HEK293 (cell line): ENCODE data around the gene DBH.

Source experiments
- CTCF ChIA-PET: fragments of 350-600 bp; formaldehyde crosslinking; extraction: SDS; loops from one replicate; lab custom pipeline; 2021; ENCODE audit warnings: antibody characterized with exemption; lab: Yijun Ruan, JAX
- POLR2A ChIA-PET: fragments of 300-600 bp; formaldehyde crosslinking; extraction: SDS; loops from one replicate; lab custom pipeline; 2020; ENCODE audit warnings: antibody characterized with exemption, inconsistent platforms; lab: Yijun Ruan, JAX
- H3K27ac ChIP-seq: fragments of 200-500 bp; sonication (Bioruptor generic); 2 replicates; pipeline ENCODE4 v1.5.1; 2014; ENCODE audit warnings: low read depth, low read length, control low read depth, inconsistent platforms; ENCODE audit errors: extremely low read depth
- H3K36me3 ChIP-seq, 2 experiments: fragments of 200-500 bp in 1 of 2; sonication (Bioruptor generic) in 1 of 2; 1 replicate in 1 of 2; 2 replicates in 1 of 2; pipeline ENCODE4 v1.5.1; 2014 to 2017; ENCODE audit warnings: inconsistent platforms in 2 of 2, low read length in 2 of 2; ENCODE audit not compliant: control insufficient read depth in 2 of 2, insufficient read depth in 1 of 2
- H3K4me1 ChIP-seq: fragments of 200-500 bp; sonication (Bioruptor generic); 2 replicates; pipeline ENCODE4 v1.5.1; 2014; ENCODE audit warnings: mild to moderate bottlenecking, low read length, inconsistent platforms; ENCODE audit not compliant: control insufficient read depth, insufficient read depth
- H3K4me3 ChIP-seq: 2 replicates; pipeline ENCODE4 v1.5.1; 2011; ENCODE audit warnings: low read depth, mild to moderate bottlenecking, control low read depth, low read length, moderate library complexity
- H3K9me3 ChIP-seq: fragments of 200-500 bp; sonication (Bioruptor generic); 2 replicates; pipeline ENCODE4 v1.5.1; 2014; ENCODE audit warnings: low read depth, low read length, inconsistent platforms; ENCODE audit not compliant: control insufficient read depth, insufficient read depth
- BCL11B ChIP-seq: fragments of 450-650 bp; formaldehyde crosslinking; IDR thresholded peaks from 2 replicates; pipeline ENCODE4 v1.5.1; 2016; ENCODE audit warnings: low read depth, missing biosample characterization, missing genetic modification characterization
- FEZF1 ChIP-seq: fragments of 450-650 bp; formaldehyde crosslinking; IDR thresholded peaks from 2 replicates; pipeline ENCODE4 v1.5.1; 2016; ENCODE audit warnings: missing biosample characterization, missing genetic modification characterization
- GFI1B ChIP-seq: fragments of 450-650 bp; formaldehyde crosslinking; IDR thresholded peaks from 2 replicates; pipeline ENCODE4 v1.5.1; 2016; ENCODE audit warnings: missing biosample characterization, missing genetic modification characterization
- GLIS2 ChIP-seq: fragments of 450-650 bp; formaldehyde crosslinking; IDR thresholded peaks from 2 replicates; pipeline ENCODE4 v1.5.1; 2016; ENCODE audit warnings: missing biosample characterization, missing genetic modification characterization
- HOXD13 ChIP-seq: sonication (generic); formaldehyde crosslinking; IDR thresholded peaks from 2 replicates; pipeline ENCODE4 v1.8.0; 2022; ENCODE audit warnings: missing genetic modification reagents, borderline replicate concordance
- OVOL3 ChIP-seq: fragments of 450-650 bp; formaldehyde crosslinking; IDR thresholded peaks from 2 replicates; pipeline ENCODE4 v1.5.1; 2016; ENCODE audit warnings: missing biosample characterization, missing genetic modification characterization
- ZBTB1 ChIP-seq: fragments of 450-650 bp; formaldehyde crosslinking; IDR thresholded peaks from 2 replicates; pipeline ENCODE4 v1.5.1; 2016; ENCODE audit warnings: missing biosample characterization, missing genetic modification characterization
- ZEB2 ChIP-seq: fragments of 450-650 bp; formaldehyde crosslinking; IDR thresholded peaks from 2 replicates; pipeline ENCODE4 v1.5.1; 2016; ENCODE audit warnings: missing biosample characterization, missing genetic modification characterization
- ZFP3 ChIP-seq: fragments of 450-650 bp; formaldehyde crosslinking; IDR thresholded peaks from 2 replicates; pipeline ENCODE4 v1.5.1; 2016; ENCODE audit warnings: low read depth, missing biosample characterization, missing genetic modification characterization
- ZNF132 ChIP-seq: fragments of 450-650 bp; formaldehyde crosslinking; IDR thresholded peaks from 2 replicates; pipeline ENCODE4 v1.5.1; 2017; ENCODE audit warnings: missing biosample characterization, missing genetic modification characterization, borderline replicate concordance
- ZNF19 ChIP-seq: fragments of 450-650 bp; formaldehyde crosslinking; IDR thresholded peaks from 2 replicates; pipeline ENCODE4; 2016; ENCODE audit warnings: missing biosample characterization, missing genetic modification characterization, low read depth
- ZNF2 ChIP-seq: fragments of 450-650 bp; formaldehyde crosslinking; IDR thresholded peaks from 2 replicates; pipeline ENCODE4 v1.5.1; 2016; ENCODE audit warnings: missing biosample characterization, missing genetic modification characterization
- ZNF23 ChIP-seq: fragments of 450-650 bp; formaldehyde crosslinking; IDR thresholded peaks from 2 replicates; pipeline ENCODE4 v1.5.1; 2016; ENCODE audit warnings: missing biosample characterization, missing genetic modification characterization, borderline replicate concordance
- ZNF433 ChIP-seq: fragments of 450-650 bp; formaldehyde crosslinking; IDR thresholded peaks from 2 replicates; pipeline ENCODE4 v1.5.1; 2016; ENCODE audit warnings: missing biosample characterization, missing genetic modification characterization, low read depth
- ZNF521 ChIP-seq: fragments of 450-650 bp; formaldehyde crosslinking; IDR thresholded peaks from 2 replicates; pipeline ENCODE4 v1.5.1; 2017; ENCODE audit warnings: missing biosample characterization, mild to moderate bottlenecking, missing genetic modification characterization
- ZNF544 ChIP-seq: fragments of 450-650 bp; formaldehyde crosslinking; IDR thresholded peaks from 2 replicates; pipeline ENCODE4 v1.5.0; 2017; ENCODE audit warnings: missing biosample characterization, missing genetic modification characterization
- ZNF548 ChIP-seq: fragments of 450-650 bp; formaldehyde crosslinking; IDR thresholded peaks from 2 replicates; pipeline ENCODE4 v1.5.1; 2016; ENCODE audit warnings: missing biosample characterization, missing genetic modification characterization
- ZNF610 ChIP-seq: fragments of 450-650 bp; formaldehyde crosslinking; IDR thresholded peaks from 2 replicates; pipeline ENCODE4 v1.5.1; 2016; ENCODE audit warnings: missing biosample characterization, missing genetic modification characterization, borderline replicate concordance
- ZNF776 ChIP-seq: fragments of 450-650 bp; formaldehyde crosslinking; IDR thresholded peaks from 2 replicates; pipeline ENCODE4 v1.5.0; 2017; ENCODE audit warnings: missing biosample characterization, missing genetic modification characterization, borderline replicate concordance
- ZNF791 ChIP-seq: fragments of 450-650 bp; formaldehyde crosslinking; IDR thresholded peaks from 2 replicates; pipeline ENCODE4 v1.5.1; 2016; ENCODE audit warnings: missing biosample characterization, missing genetic modification characterization
- ZNF830 ChIP-seq: fragments of 450-650 bp; IDR thresholded peaks from 2 replicates; pipeline ENCODE4 v1.5.0; 2018; ENCODE audit warnings: missing biosample characterization, missing genetic modification characterization, low read depth, mild to moderate bottlenecking, moderate library complexity
- ZSCAN23 ChIP-seq: fragments of 450-650 bp; formaldehyde crosslinking; IDR thresholded peaks from 2 replicates; pipeline ENCODE4 v1.5.1; 2016; ENCODE audit warnings: missing biosample characterization, missing genetic modification characterization
- TF ChIP-seq, protein P1 (sequence below): fragments of 450-650 bp; formaldehyde crosslinking; IDR thresholded peaks from 2 replicates; pipeline ENCODE4; 2016; ENCODE audit warnings: missing biosample characterization, missing genetic modification characterization
- TF ChIP-seq, protein P2 (sequence below): fragments of 450-650 bp; formaldehyde crosslinking; IDR thresholded peaks from 2 replicates; pipeline ENCODE4 v1.5.1; 2016; ENCODE audit warnings: missing biosample characterization, missing genetic modification characterization
- TF ChIP-seq, protein P3 (sequence below): fragments of 450-650 bp; formaldehyde crosslinking; IDR thresholded peaks from 2 replicates; pipeline ENCODE4 v1.5.1; 2016; ENCODE audit warnings: missing biosample characterization, missing genetic modification characterization
- TF ChIP-seq, protein P4 (sequence below): fragments of 450-650 bp; formaldehyde crosslinking; IDR thresholded peaks from 2 replicates; pipeline ENCODE4 v1.5.1; 2016; ENCODE audit warnings: missing biosample characterization, missing genetic modification characterization
- TF ChIP-seq, protein P5 (sequence below): fragments of 450-650 bp; formaldehyde crosslinking; IDR thresholded peaks from 2 replicates; pipeline ENCODE4 v1.5.1; 2016; ENCODE audit warnings: missing biosample characterization, missing genetic modification characterization
- TF ChIP-seq, protein P6 (sequence below): fragments of 450-650 bp; formaldehyde crosslinking; IDR thresholded peaks from 2 replicates; pipeline ENCODE4 v1.5.1; 2016; ENCODE audit warnings: missing biosample characterization, missing genetic modification characterization

Gene DBH

DNA sequence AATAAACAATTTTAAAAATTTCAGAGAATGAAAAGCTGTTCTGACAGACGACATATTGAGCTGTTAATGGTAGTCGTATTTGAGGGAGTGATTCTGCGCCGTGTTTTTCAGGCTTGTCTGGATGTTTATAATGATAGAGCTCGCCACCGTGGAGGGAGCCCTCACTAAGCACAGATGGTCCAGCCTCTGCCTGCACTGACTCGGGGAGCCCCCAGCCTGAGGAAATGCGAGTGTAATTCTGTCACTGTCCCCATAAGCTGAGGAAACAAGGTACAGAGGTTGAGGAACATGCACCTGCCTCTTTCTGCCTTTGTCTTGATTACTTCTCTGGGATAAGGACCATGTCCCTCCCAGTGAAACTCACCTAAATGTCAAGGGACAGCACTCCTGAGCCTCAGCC lies 7.4 kb upstream of the DBH start:
- ChIA-PET POLR2A (no interaction called here), CTCF (no interaction called here)
- H3K4me1 ChIP-seq: no peaks in the 10 kb centered on the region

DNA sequence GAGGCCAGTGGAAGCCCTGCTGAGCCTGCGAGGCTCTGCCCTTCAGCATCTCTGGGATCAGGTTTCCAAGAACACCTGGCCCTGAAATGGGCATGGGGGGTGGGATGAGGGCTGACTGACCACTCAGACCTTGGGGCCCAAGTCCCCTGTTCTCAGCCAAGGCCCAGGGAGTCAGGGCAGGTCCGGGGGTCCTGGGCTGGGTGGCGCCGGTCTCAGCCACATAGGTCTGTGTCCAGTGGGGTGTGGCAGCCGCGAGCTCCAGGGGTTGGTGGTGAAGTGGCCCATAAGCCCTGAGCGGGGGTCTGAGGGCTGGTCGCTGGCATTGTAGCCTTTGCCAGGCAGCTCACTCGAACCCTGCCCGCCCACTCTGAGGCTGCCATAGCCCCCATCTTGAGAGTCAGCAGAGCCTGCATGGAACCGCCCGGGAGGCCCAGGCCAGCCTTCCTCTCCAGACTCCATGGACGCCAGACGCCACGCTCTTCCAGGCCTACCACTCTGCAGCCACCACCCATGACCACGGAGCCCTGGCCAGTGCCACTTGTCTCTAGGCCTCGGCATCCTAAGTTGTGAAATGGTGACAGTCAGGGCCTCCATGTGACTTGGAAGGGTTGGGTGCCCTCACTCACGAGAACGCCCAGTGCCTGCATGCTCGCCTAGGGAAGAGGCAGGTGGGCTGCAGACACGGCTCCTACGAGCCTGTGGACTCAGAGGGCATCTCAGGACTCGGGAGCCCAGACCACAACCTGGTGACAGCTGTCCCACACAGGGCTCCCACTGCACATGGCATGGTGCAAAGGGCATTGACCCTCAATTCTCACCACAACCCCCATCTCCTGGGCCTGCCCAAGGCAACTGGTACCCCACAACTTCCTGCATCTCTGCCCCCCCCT lies 6.7 kb upstream of the DBH start:
- ChIA-PET CTCF (interaction anchor here (1.2 kb wide), 1 partner anchor 98 kb away, joined by 5 read pairs; no protein-coding TSS in a partner anchor), POLR2A (no interaction called here)
- Histone ChIP-seq H3K27ac (no peak overlapping the region), H3K9me3 (no peaks in the 10 kb centered on the region), H3K36me3 (no peaks in the 10 kb centered on the region), H3K4me1 (no peaks in the 10 kb centered on the region), H3K4me3 (no peak overlapping the region)
- TF ChIP-seq, protein P1, sequence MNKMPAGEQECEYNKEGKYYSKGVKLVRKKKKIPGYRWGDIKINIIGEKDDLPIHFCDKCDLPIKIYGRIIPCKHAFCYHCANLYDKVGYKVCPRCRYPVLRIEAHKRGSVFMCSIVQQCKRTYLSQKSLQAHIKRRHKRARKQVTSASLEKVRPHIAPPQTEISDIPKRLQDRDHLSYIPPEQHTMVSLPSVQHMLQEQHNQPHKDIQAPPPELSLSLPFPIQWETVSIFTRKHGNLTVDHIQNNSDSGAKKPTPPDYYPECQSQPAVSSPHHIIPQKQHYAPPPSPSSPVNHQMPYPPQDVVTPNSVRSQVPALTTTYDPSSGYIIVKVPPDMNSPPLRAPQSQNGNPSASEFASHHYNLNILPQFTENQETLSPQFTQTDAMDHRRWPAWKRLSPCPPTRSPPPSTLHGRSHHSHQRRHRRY (tag by site-specific recombination): no peak
- TF ChIP-seq ZNF791 (tag by site-specific recombination) (no peak), ZNF548 (no peak), ZBTB1 (tag by site-specific recombination) (no peak), FEZF1 (no peak), ZNF610 (tag by site-specific recombination) (no peak), BCL11B (tag by site-specific recombination) (no peak), ZNF23 (tag by site-specific recombination) (no peak), ZFP3 (tag by site-specific recombination) (no peak), GLIS2 (tag by site-specific recombination) (no peak), ZNF2 (no peak), ZNF776 (tag by site-specific recombination) (no peak)
- TF ChIP-seq, protein P2, sequence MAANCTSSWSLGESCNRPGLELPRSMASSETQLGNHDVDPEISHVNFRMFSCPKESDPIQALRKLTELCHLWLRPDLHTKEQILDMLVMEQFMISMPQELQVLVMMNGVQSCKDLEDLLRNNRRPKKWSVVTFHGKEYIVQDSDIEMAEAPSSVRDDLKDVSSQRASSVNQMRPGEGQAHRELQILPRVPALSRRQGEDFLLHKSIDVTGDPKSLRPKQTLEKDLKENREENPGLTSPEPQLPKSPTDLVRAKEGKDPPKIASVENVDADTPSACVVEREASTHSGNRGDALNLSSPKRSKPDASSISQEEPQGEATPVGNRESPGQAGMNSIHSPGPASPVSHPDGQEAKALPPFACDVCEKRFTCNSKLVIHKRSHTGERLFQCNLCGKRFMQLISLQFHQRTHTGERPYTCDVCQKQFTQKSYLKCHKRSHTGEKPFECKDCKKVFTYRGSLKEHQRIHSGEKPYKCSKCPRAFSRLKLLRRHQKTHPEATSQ (tag by site-specific recombination): no peak
- TF ChIP-seq, protein P3, sequence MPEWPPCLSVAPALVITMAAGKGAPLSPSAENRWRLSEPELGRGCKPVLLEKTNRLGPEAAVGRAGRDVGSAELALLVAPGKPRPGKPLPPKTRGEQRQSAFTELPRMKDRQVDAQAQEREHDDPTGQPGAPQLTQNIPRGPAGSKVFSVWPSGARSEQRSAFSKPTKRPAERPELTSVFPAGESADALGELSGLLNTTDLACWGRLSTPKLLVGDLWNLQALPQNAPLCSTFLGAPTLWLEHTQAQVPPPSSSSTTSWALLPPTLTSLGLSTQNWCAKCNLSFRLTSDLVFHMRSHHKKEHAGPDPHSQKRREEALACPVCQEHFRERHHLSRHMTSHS (tag by site-specific recombination): no peak

More for the DNA sequence above, 7.4 kb upstream of the DBH start:
- no peak for TF ChIP-seq HOXD13
- no peak for TF ChIP-seq GFI1B (tag by site-specific recombination)
- no peak for TF ChIP-seq ZNF521 (tag by site-specific recombination)
- TF ChIP-seq, protein P4, sequence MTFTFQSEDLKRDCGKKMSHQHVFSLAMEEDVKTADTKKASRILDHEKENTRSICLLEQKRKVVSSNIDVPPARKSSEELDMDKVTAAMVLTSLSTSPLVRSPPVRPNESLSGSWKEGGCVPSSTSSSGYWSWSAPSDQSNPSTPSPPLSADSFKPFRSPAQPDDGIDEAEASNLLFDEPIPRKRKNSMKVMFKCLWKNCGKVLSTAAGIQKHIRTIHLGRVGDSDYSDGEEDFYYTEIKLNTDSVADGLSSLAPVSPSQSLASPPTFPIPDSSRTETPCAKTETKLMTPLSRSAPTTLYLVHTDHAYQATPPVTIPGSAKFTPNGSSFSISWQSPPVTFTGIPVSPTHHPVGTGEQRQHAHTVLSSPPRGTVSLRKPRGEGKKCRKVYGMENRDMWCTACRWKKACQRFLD (tag by site-specific recombination): no peak
- TF ChIP-seq ZNF433: no peak
- TF ChIP-seq ZSCAN23 (tag by site-specific recombination): no peak
- TF ChIP-seq, protein P5, sequence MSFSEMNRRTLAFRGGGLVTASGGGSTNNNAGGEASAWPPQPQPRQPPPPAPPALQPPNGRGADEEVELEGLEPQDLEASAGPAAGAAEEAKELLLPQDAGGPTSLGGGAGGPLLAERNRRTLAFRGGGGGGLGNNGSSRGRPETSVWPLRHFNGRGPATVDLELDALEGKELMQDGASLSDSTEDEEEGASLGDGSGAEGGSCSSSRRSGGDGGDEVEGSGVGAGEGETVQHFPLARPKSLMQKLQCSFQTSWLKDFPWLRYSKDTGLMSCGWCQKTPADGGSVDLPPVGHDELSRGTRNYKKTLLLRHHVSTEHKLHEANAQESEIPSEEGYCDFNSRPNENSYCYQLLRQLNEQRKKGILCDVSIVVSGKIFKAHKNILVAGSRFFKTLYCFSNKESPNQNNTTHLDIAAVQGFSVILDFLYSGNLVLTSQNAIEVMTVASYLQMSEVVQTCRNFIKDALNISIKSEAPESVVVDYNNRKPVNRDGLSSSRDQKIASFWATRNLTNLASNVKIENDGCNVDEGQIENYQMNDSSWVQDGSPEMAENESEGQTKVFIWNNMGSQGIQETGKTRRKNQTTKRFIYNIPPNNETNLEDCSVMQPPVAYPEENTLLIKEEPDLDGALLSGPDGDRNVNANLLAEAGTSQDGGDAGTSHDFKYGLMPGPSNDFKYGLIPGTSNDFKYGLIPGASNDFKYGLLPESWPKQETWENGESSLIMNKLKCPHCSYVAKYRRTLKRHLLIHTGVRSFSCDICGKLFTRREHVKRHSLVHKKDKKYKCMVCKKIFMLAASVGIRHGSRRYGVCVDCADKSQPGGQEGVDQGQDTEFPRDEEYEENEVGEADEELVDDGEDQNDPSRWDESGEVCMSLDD (tag by site-specific recombination): no peak
- TF ChIP-seq, protein P6, sequence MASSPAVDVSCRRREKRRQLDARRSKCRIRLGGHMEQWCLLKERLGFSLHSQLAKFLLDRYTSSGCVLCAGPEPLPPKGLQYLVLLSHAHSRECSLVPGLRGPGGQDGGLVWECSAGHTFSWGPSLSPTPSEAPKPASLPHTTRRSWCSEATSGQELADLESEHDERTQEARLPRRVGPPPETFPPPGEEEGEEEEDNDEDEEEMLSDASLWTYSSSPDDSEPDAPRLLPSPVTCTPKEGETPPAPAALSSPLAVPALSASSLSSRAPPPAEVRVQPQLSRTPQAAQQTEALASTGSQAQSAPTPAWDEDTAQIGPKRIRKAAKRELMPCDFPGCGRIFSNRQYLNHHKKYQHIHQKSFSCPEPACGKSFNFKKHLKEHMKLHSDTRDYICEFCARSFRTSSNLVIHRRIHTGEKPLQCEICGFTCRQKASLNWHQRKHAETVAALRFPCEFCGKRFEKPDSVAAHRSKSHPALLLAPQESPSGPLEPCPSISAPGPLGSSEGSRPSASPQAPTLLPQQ (tag by site-specific recombination): no peak
- no peak for TF ChIP-seq FEZF1
- no peak for TF ChIP-seq ZNF544 (tag by site-specific recombination)
- no peak for TF ChIP-seq ZNF830 (tag by site-specific recombination)
- TF ChIP-seq ZFP3 (tag by site-specific recombination): no peak
- TF ChIP-seq ZNF19 (tag by site-specific recombination): no peak
- no peak for TF ChIP-seq ZNF132 (tag by site-specific recombination)
- no peak for TF ChIP-seq OVOL3 (tag by site-specific recombination)
- TF ChIP-seq ZEB2 (tag by site-specific recombination): no peak
- no peaks in the 10 kb centered on the region for H3K36me3 ChIP-seq
- H3K9me3 ChIP-seq: no peaks in the 10 kb centered on the region
- no peak overlapping the region for H3K4me3 ChIP-seq
- H3K27ac ChIP-seq: no peak overlapping the region
